RPMI8226 (cell line): ENCODE results near the gene TRMT1.
"Not testable (repeated sequence)": the region's sequence is repeated elsewhere in the genome, so short reads cannot be mapped to it uniquely, and the experiment has no call there.

Experiments
- DNase-seq: peaks from one replicate; pipeline ENCODE4 v3.0.0-alpha.2; 2015

The TRMT1 gene

GRCh38 chr19:13116282-13117175 lies at the start of gene TRMT1:
TSS of gene TRMT1 (minus strand) at chr19:13116740. CDS start at chr19:13116399, 341 bp downstream.
- DNase-seq: peak; percentile 96

- DNase-seq: not testable (repeated sequence)
Observed at GRCh38 chr19:13166151-13166550, 49.6 kb upstream of the TRMT1 start.

GRCh38 chr19:13165162-13165997 lies 48.8 kb upstream of the TRMT1 start:
- DNase-seq: peak; percentile 6

- DNase-seq: peak; percentile 16
Observed at GRCh38 chr19:13164343-13165161, 48.0 kb upstream of the TRMT1 start.

GRCh38 chr19:13163609-13164342 lies 47.2 kb upstream of the TRMT1 start:
- peak; percentile 37 for DNase-seq

GRCh38 chr19:13162724-13163608 lies 46.4 kb upstream of the TRMT1 start:
- DNase-seq: peak; percentile 94

- no peak for DNase-seq
Observed at GRCh38 chr19:13160557-13160956, 44.0 kb upstream of the TRMT1 start.

- no peak for DNase-seq
Observed at GRCh38 chr19:13159713-13160112, 43.2 kb upstream of the TRMT1 start.

- peak; percentile 64 for DNase-seq
Observed at GRCh38 chr19:13155472-13156359, 39.2 kb upstream of the TRMT1 start.

- peak; percentile 78 for DNase-seq
Observed at GRCh38 chr19:13154911-13155471, 38.5 kb upstream of the TRMT1 start.

GRCh38 chr19:13154241-13154778 lies 37.8 kb upstream of the TRMT1 start:
- DNase-seq: peak; percentile 62

- DNase-seq: peak; percentile 73
Observed at GRCh38 chr19:13153569-13154240, 37.2 kb upstream of the TRMT1 start.

- DNase-seq: peak; percentile 96
Observed at GRCh38 chr19:13152974-13153568, 36.5 kb upstream of the TRMT1 start.

GRCh38 chr19:13152356-13152973 lies 35.9 kb upstream of the TRMT1 start:
- no peak for DNase-seq

- peak; percentile 98 for DNase-seq
Observed at GRCh38 chr19:13151605-13152355, 35.2 kb upstream of the TRMT1 start.

- DNase-seq: peak; percentile 49
Observed at GRCh38 chr19:13150931-13151604, 34.5 kb upstream of the TRMT1 start.
